Endothelial cell of umbilical vein (primary cell): ENCODE measurements around the gene CC2D2A. TPM values are rescaled to one million over a fixed set of nuclear protein-coding genes. Genes with fewer than 3 reads are reported as not detected.

Source experiments
- Bru-seq: library from RNA; stranded (reverse); fragments of 400-500 nt; gene quantifications from one replicate; lab custom pipeline; 2021; lab: Mats Ljungman, UMichigan
- BruChase-seq, 2 experiments: library from RNA; stranded (reverse); fragments of 400-500 nt; gene quantifications; one replicate each; lab custom pipeline; 2021; lab: Mats Ljungman, UMichigan
- BruUV-seq: library from RNA; stranded (reverse); fragments of 400-500 nt; replicated peaks from 2 replicates; lab custom pipeline; 2021; lab: Mats Ljungman, UMichigan
- CTCF ChIA-PET: fragments of 300-600, 350-600 bp; sonication (Branson Sonifier 250); formaldehyde crosslinking; loops from one replicate; lab custom pipeline; 2021; ENCODE audit warnings: antibody characterized with exemption, inconsistent platforms; lab: Charles Lee
- POLR2A ChIA-PET: fragments of 300-600, 350-600 bp; sonication (Branson Sonifier 250); formaldehyde crosslinking; loops from one replicate; lab custom pipeline; 2021; ENCODE audit warnings: antibody characterized with exemption, inconsistent platforms; lab: Charles Lee
- DNase-seq: peaks from one replicate; pipeline ENCODE4 v3.0.0-alpha.2; 2011; ENCODE audit warnings: low read depth, low spot score
- FAIRE-seq: peaks from 2 replicates; lab custom pipeline; 2011; peaks lifted over from hg19 to GRCh38; lab: Jason Lieb, UNC
- H2AFZ ChIP-seq: 2 replicates; pipeline ENCODE4 v1.6.0; 2012; ENCODE audit warnings: low read depth, low read length, control low read depth, inconsistent platforms
- H3K27ac ChIP-seq: 2 replicates; pipeline ENCODE4 v1.5.1; 2011; ENCODE audit warnings: low read depth, mild to moderate bottlenecking, control low read depth, low read length, moderate library complexity; ENCODE audit not compliant: insufficient read depth
- H3K27me3 ChIP-seq, 2 experiments: 2 replicates each; pipeline versions ENCODE4 v1.6.0 to v1.6.1; 2011; ENCODE audit warnings: low read length in 2 of 2, mixed read lengths in 1 of 2; ENCODE audit not compliant: control insufficient read depth in 2 of 2, insufficient read depth in 2 of 2
- H3K36me3 ChIP-seq, 2 experiments: 2 replicates in 1 of 2; 3 replicates in 1 of 2; pipeline ENCODE4 v1.5.1; 2011; ENCODE audit warnings: low read length in 2 of 2, mild to moderate bottlenecking in 1 of 2, moderate library complexity in 1 of 2; ENCODE audit not compliant: control insufficient read depth in 2 of 2, insufficient read depth in 2 of 2; ENCODE audit errors: extremely low read depth in 1 of 2
- H3K4me1 ChIP-seq: 3 replicates; pipeline ENCODE4 v1.5.1; 2011; ENCODE audit warnings: mild to moderate bottlenecking, low read length; ENCODE audit not compliant: control insufficient read depth, insufficient read depth; ENCODE audit errors: extremely low read depth
- H3K4me2 ChIP-seq: 2 replicates; pipeline ENCODE4 v1.6.1; 2011; ENCODE audit warnings: low read length, control low read depth, mixed read lengths; ENCODE audit not compliant: insufficient read depth
- H3K4me3 ChIP-seq, 3 experiments: fragments of 200-600 bp in 1 of 3; sonication (generic), shearing (Covaris generic) in 1 of 3; replicated peaks in 1 of 3; 2 replicates each; pipeline ENCODE4 v1.5.1; 2011 to 2016; ENCODE audit warnings: control low read depth in 3 of 3, low read length in 3 of 3, mild to moderate bottlenecking in 2 of 3, inconsistent platforms in 1 of 3, low read depth in 1 of 3, moderate library complexity in 1 of 3; ENCODE audit not compliant: insufficient read depth in 1 of 3
- H3K79me2 ChIP-seq: 2 replicates; pipeline ENCODE4 v1.6.0; 2012; ENCODE audit warnings: low read length, inconsistent platforms; ENCODE audit not compliant: control insufficient read depth, insufficient read depth
- H3K9ac ChIP-seq: replicated peaks from 2 replicates; pipeline ENCODE3; 2011; ENCODE audit warnings: low read length, control low read depth; ENCODE audit not compliant: insufficient read depth; ENCODE audit errors: extremely low read depth
- H3K9me1 ChIP-seq: replicated peaks from 3 replicates; pipeline ENCODE4 v1.6.0; 2011; ENCODE audit warnings: mild to moderate bottlenecking, low read length; ENCODE audit not compliant: control insufficient read depth, insufficient read depth; ENCODE audit errors: extremely low read depth
- H3K9me3 ChIP-seq: replicated peaks from 2 replicates; pipeline ENCODE4 v1.5.1; 2012; ENCODE audit warnings: low read length, inconsistent platforms; ENCODE audit not compliant: control insufficient read depth, insufficient read depth
- H4K20me1 ChIP-seq: replicated peaks from 2 replicates; pipeline ENCODE3; 2011; ENCODE audit warnings: mild to moderate bottlenecking, low read length; ENCODE audit not compliant: control insufficient read depth, insufficient read depth; ENCODE audit errors: extremely low read depth
- EZH2 ChIP-seq: IDR thresholded peaks from 2 replicates; pipeline ENCODE4 v1.6.1; 2012; ENCODE audit warnings: borderline replicate concordance, low read depth, mild to moderate bottlenecking, moderate library complexity, low read length, inconsistent platforms; ENCODE audit not compliant: severe bottlenecking
- FOS ChIP-seq: IDR thresholded peaks from 2 replicates; pipeline ENCODE4 v1.6.1; 2011; ENCODE audit warnings: mild to moderate bottlenecking, low read length, moderate library complexity, borderline replicate concordance; ENCODE audit not compliant: insufficient read depth
- GATA2 ChIP-seq: IDR thresholded peaks from 2 replicates; pipeline ENCODE4 v1.7.0; 2011; ENCODE audit warnings: low read depth, mild to moderate bottlenecking, moderate library complexity, mixed read lengths, low read length; ENCODE audit not compliant: insufficient read length, insufficient read depth
- JUN ChIP-seq: IDR thresholded peaks from 2 replicates; pipeline ENCODE4 v1.6.1; 2011; ENCODE audit warnings: borderline replicate concordance, low read depth; ENCODE audit not compliant: insufficient read length, insufficient read depth
- MYC ChIP-seq: IDR thresholded peaks from one replicate; pipeline ENCODE4 v1.6.1; 2011; ENCODE audit warnings: mild to moderate bottlenecking, low read depth, low read length
- POLR2AphosphoS5 ChIP-seq: IDR thresholded peaks from 2 replicates; pipeline ENCODE4 v1.6.1; 2012; ENCODE audit warnings: low read depth, mild to moderate bottlenecking, control low read depth, low read length, moderate library complexity; ENCODE audit not compliant: insufficient read depth
- dilution Hi-C: fragments of 300-500 bp; cut with MboI; formaldehyde crosslinking; loops from one replicate; pipeline ENCODE4 v1.15.0; 2019; ENCODE audit warnings: low sequenced_read_pairs; ENCODE audit not compliant: extremely low pct_ligation_motif_present
- intact Hi-C: fragments of 100-400 bp; cut with micrococcal nuclease; formaldehyde crosslinking; loops from one replicate; pipeline ENCODE4 v1.10.0; 2022
- long read RNA-seq: library from polyadenylated mRNA; stranded (forward); transcript quantifications from one replicate; pipeline ENCODE4 v2.0.0, GENCODE V29; 2021
- polyA minus RNA-seq, 3 experiments: library from RNA; depleted of rRNA, polyadenylated mRNA; stranded (reverse); fragments of >200 nt; gene quantifications; 1 replicate in 1 of 3; 2 replicates in 2 of 3; pipeline ENCODE4 v1.2.3, GENCODE V29; 2011
- polyA plus RNA-seq, 4 experiments: library from polyadenylated mRNA; depleted of rRNA in 3 of 4; stranded (reverse) in 3 of 4; unstranded in 1 of 4; fragments of >200 nt; gene quantifications; 2 replicates each; pipeline versions ENCODE4 v1.2.1 to v1.2.3, GENCODE V29; 2011 to 2012; ENCODE audit warnings: missing spikeins in 1 of 4
- total RNA-seq: library from RNA; stranded (reverse); gene quantifications from 2 replicates; pipeline ENCODE4 v1.2.3, GENCODE V29; 2021
- TF ChIP-seq, protein P1 (sequence below): IDR thresholded peaks from 2 replicates; pipeline ENCODE4 v1.6.1; 2011; ENCODE audit not compliant: insufficient read depth, insufficient read length
- TF ChIP-seq, protein P2 (sequence below), 2 donors: IDR thresholded peaks; 1 replicate in 1 of 2; 2 replicates in 1 of 2; pipeline ENCODE4 v1.5.1; 2011; ENCODE audit warnings: low read length in 2 of 2, mild to moderate bottlenecking in 2 of 2, moderate library complexity in 2 of 2, control low read depth in 1 of 2, inconsistent platforms in 1 of 2, low read depth in 1 of 2; ENCODE audit not compliant: insufficient read depth in 1 of 2; ENCODE audit errors: extremely low read depth in 1 of 2

CC2D2A gene
- total RNA-seq (13.2 and 22.4 TPM in 2 replicates), polyA plus RNA-seq (10.2 and 10.6 TPM in 2 replicates), polyA minus RNA-seq (14.3 and 36.2 TPM in 2 replicates), Bru-seq, nascent RNA (percentile 65 among the genes with signal in this experiment), BruChase-seq, experiment 1, labeled RNA remaining after a 6-hour chase (percentile 41 among the genes with signal in this experiment), BruChase-seq, experiment 2, labeled RNA remaining after a 2-hour chase (percentile 42 among the genes with signal in this experiment)
- 16.4 and 17.5 TPM in 2 replicates for polyA plus RNA-seq (2011; cell fraction: cytosol; rRNA removed)
- 27.5 and 30.1 TPM in 2 replicates for polyA plus RNA-seq (2011; cell fraction: nucleus; rRNA removed)
- polyA plus RNA-seq (2012): 12.4 and 15.1 TPM in 2 replicates
- 6.0 TPM for polyA minus RNA-seq (2011; cell fraction: cytosol; rRNA and poly(A)+ RNA removed)
- polyA minus RNA-seq (2011; cell fraction: nucleus; rRNA and poly(A)+ RNA removed): 28.2 and 29.0 TPM in 2 replicates
- long read RNA-seq, partial matches to known transcripts: 11 of 22 reads
- long read RNA-seq, other reads (novel, unspliced or antisense): 8 of 22 reads

DNA sequence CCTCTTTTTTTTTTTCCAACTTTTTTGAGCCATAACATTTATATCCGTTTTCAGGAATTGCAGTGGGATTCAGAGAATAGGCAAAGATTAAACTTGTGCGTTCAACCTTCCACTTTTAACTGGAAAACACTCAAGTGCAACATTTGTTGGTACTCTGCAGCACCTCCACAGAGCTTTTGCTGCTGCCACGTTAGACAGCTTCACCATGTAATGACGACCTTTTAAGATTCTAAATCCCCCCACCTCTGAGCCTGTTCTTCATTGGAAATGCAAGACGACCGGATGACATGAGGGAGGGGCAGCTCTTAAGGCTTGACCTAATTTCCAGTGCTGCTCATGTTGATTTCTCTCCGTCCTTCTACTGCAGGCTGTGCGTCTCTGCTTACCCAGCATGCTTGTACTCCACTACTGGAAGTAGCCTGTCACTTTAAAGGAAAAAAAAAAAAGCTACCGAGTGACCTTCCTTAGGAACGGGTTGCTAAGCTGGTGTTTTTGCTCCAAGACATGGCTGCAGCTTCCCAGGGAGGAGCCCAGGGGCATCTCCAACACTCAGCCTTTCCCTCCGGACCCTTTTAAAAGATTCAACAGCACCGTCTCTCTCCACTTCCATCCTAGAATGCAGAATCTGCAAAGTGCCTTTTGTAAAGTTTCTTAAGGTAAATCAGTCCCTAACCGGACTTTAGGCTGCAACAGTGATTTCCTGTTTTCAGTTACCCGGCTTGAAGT is at the start of gene CC2D2A:
TSS of gene CC2D2A (plus strand) at position 481 of the 726 bp plus-strand sequence. CDS start 6,051 bp downstream, outside the sequence.
- peak; percentile 67 for DNase-seq
- Histone ChIP-seq H3K4me2 (peak within 1 kb of the TSS; percentile 71), H3K4me1 (peaks cover 3% of the 10 kb centered on the region), H3K9me3 (no peaks in the 10 kb centered on the region), H3K9me1 (no peaks in the 10 kb centered on the region), H3K36me3 (no peaks in the 10 kb centered on the region), H3K4me3 (peak within 1 kb of the TSS; percentile 44 to 83 (median 51)), H4K20me1 (no peaks in the 10 kb centered on the region), H3K9ac (peak within 1 kb of the TSS; percentile 45), H3K79me2 (no peaks in the 10 kb centered on the region), H3K27me3 (peaks cover 2 to 10% of the 10 kb centered on the region in 2 experiments), H2AFZ (peak within 1 kb of the TSS; percentile 97), H3K27ac (no peak within 1 kb of the TSS)
- dilution Hi-C loops (no loop called here), intact Hi-C loops (loop anchor here (1.0 to 10.0 kb wide), 3 partner anchors 23 to 795 kb away; no protein-coding TSS in a partner anchor)
- TF ChIP-seq, protein P1, sequence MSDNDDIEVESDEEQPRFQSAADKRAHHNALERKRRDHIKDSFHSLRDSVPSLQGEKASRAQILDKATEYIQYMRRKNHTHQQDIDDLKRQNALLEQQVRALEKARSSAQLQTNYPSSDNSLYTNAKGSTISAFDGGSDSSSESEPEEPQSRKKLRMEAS: no peak
- TF ChIP-seq JUN: no peak
- TF ChIP-seq, protein P2, sequence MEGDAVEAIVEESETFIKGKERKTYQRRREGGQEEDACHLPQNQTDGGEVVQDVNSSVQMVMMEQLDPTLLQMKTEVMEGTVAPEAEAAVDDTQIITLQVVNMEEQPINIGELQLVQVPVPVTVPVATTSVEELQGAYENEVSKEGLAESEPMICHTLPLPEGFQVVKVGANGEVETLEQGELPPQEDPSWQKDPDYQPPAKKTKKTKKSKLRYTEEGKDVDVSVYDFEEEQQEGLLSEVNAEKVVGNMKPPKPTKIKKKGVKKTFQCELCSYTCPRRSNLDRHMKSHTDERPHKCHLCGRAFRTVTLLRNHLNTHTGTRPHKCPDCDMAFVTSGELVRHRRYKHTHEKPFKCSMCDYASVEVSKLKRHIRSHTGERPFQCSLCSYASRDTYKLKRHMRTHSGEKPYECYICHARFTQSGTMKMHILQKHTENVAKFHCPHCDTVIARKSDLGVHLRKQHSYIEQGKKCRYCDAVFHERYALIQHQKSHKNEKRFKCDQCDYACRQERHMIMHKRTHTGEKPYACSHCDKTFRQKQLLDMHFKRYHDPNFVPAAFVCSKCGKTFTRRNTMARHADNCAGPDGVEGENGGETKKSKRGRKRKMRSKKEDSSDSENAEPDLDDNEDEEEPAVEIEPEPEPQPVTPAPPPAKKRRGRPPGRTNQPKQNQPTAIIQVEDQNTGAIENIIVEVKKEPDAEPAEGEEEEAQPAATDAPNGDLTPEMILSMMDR (IDR thresholded peaks at IDR 0.05; ENCODE audit: extremely low read depth in 1 of 2, insufficient read depth in 1 of 2, low read depth in 1 of 2, low read length in 2 of 2): no peak
- no peak for TF ChIP-seq GATA2
- TF ChIP-seq EZH2: no peak
- TF ChIP-seq MYC: no peak
- no peak for TF ChIP-seq POLR2AphosphoS5
- TF ChIP-seq FOS: no peak
- POLR2A ChIA-PET: no interaction called here
- no TSS peak for BruUV-seq
- CTCF ChIA-PET: interaction anchor here (0.9 to 3.9 kb wide), 10 partner anchors 8 to 532 kb away, joined by 3 to 31 read pairs (median 8); no protein-coding TSS in a partner anchor
- peak; percentile 78 for FAIRE-seq
